GM21367 (cell line): ENCODE data around the gene KRT84.

Source experiments
- ATAC-seq: cut with Tn5 transposase; IDR thresholded peaks from one replicate; pipeline ENCODE4 v1.9.1; 2021; ENCODE audit not compliant: unreplicated experiment

KRT84 gene

DNA sequence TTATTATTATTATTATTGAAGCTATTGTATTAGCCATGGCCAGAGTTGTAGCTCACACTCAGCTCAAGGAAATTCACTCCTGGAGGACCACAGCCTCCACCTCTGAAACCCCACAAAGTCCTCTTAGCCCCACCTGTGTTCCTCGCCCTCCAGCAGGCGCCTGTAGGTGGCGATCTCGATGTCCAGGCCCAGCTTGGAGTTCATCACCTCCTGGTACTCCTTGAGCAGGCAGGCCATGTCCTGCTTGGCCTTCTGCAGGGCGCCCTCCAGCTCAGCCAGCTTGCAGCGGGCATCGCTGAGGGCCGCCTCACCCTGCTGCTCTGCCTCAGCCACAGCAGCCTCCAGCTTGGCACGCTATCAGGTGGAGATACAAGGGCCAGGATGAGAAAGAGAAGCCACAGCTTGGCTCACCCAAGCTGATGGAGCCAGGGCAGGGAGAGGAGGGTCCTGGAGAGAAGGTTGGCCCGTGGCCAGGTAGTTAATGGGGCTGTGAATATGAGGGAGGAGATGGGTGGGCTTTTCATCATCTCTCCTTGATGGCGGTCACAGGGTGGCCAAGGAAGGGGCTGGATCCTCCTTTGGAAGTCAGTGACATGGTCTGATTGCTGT lies 23.2 kb downstream of the KRT84 start:
- no peak for ATAC-seq

DNA sequence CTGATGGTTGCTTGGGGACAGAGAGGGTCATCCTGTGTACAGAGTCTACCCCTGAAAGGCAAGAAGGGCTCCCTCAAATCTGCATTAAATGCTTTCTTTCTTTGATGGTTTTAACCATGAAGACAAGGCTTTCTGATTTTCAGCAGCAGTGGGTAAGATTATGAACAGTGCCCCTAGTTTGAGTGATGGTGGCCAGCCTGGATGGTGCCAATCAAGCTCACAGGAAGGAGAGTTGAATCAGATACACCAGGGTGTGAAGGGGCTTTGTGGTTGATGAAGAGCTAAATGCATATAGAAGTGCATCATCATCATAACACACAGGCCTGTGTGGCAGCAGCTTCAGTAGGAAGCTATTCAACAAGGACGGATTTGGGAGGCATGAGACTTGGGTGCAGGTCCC lies 23.9 kb downstream of the KRT84 start:
- no peak for ATAC-seq

DNA sequence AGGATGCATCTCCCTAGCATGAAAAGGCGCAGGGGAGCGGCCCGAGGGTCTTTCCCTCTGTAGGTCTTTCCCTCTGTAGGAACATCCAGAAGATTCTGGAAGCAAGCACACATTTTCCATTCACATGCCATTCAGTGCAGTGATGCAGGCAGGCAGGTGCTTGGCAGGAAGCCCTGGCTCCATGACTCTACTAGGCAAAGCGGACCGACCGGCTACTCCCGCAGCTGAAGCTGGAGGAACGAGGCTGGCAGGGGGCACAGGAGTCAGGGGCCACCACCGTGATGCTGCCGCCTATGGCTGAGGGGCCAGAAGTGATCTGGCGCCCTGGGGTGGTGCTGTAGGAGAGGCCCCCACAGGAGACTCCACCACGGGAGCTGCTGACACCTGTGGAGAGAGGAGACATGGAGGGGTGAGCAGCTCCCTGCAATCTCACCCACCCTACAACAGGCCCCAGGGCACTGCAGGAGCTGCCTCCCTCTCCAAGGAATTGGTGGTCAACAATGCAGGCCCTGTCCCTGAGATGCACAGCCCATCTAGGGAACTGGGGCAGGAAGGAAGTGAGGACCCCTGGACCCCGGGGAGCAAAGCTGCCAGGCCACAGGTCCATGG lies 24.7 kb downstream of the KRT84 start:
- ATAC-seq: no peak

DNA sequence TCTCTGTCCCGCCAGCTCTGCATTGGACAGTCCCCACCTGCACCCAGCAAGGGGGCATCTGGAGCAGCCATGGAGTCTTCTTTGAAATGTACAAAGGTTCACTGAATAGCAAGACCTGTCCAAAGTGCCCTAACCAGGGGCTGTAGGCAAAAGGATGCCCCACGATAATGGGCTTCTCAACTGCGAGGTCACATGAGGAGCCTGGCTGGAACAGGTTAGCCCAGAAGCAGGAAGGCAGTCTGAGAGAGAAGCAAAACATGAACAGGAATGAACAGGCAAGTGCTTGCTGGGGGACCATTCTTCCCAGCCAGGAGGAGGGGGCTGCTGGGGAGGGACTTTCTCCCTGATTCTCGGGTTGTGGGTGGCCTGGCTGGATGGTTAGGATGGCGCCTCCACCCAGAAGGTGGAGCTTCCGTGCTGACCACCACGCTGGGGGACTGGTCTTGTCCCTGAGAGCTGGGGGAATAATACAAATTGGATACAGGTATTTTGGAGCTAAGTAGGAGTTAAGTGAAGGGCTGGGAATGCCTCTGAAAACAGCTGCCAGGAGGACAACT lies 25.3 kb downstream of the KRT84 start:
- ATAC-seq: no peak

DNA sequence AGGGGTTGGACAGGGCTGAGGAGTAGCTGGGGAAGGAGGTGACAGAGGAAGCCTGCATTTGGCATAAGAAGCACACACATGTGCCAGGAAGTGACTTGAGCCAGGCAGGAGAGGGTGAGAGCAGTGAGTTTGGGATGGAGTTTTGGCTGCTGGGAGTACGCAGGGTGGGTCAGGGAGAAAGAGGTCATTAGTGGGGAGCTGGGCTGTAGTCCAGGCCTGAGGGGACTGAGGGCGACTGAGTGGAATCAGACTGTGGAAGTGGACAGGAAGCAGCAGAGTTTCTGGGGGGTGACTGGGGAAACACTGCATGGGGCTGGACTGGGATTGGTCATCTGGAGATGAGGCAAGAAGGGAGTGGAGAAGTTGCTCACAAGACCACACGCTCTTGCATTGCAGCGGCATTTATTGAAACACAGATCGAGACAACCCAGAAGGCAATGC lies 25.8 kb downstream of the KRT84 start:
- no peak for ATAC-seq

DNA sequence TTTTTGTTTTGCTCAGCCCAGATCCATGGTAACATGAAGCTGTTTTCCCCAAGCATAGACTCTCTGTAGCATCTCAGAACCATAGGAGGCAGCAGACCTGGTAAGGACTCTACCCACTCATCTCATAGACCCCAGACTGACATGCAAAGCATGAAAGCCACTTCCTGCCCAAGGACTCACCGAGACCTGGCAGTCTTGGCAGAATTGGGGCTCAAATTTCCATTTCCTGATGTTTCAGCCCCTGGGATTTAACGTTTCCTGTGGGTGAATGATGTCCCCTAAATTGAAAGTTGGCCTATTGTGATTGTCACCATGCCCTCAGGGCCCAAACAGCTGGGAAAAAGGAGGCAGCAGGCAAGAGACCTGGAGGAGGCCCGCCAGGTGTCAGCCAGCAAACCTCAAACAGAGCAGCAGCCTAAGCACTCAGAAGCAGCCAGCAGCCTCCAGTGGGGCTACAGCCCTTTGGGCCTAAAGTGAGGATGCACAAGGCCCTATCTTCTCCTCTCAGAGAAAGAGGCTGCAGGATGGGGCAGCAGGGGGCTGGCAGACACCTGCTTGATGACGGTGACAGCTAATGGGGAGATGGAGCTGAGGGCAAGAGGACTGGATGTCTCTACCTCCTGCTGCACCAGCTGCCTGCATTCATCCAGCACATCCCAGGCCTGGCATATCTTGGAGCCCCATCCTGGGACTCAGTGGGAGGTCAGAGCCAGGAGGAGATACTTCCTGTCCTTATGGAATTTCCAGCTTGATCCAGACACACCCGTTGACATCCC lies 26.7 kb downstream of the KRT84 start:
- peak; percentile 95 for ATAC-seq

DNA sequence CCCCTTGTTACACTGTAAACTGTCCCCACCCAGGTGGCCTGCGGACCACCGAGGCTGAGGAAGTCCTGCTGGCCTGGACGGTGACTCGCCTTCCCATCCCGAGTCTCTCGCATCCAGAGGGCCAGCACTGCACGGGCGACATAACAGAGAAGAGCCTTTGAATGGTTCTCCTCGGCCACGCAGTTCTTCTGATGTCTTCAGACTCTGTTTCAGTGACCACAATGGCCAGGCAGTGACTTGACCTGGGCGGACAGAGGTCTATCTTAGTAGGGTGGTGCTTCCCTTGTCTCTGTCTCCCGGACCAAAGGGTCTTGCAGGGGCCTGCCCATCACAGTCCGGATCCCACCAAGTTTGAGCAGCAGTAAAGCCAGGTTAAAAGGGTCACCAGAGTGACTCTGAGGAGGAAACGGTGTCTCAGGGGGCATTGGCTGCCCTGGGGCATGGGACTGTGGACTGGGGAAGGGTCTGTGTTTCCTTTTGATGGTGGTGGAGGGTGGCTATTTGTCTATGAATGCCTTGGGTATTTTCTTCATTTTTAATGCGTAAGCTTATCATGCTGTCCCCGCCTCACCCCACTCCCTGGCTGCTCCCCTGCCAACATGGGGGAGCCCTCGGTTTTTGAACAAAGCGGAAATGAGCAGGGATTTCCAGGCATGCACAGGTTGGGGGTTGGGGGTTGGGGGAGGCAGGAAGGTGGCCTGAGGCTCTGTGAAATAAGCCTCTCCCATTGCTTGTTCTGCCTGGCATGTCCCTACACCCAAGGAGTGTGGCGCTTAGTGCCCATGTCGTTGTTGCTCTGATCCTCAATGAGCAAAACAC lies 28.5 kb downstream of the KRT84 start:
- ATAC-seq: no peak

DNA sequence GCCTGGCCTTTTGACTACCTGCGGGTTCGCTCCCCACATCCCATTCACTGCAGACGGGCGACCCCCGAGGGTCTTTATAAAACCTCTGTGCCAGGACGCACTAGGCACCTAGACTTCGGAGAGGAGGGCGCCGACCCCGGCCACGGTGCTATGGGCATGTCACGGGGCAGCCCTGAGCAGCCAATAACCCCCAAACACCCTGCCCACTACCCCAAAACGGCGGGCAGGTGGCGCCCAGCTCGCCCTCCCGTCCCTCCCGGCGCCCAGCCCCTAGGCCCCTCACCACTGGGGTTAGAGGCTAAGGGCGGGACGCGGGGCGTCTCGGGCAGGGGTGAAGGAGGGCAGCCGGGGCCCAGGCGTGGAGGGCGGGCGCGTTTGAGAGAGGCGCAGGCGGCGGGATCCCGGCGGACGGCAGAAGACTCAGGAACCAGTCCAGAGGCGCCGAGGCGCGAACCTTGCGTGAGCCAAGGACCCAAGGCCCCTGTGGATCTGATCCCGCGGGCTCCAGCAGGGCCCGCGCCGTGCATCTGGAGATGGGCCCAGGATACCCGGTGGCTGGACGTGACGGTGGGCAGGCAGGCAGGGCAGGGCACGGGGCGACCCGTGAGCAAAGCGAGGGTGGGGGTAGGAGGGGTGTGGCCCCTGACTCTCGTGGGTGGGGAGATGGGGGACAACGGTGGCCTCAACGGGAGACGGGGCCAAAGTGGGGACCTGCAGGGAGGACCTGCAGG lies 29.3 kb downstream of the KRT84 start:
- no peak for ATAC-seq

DNA sequence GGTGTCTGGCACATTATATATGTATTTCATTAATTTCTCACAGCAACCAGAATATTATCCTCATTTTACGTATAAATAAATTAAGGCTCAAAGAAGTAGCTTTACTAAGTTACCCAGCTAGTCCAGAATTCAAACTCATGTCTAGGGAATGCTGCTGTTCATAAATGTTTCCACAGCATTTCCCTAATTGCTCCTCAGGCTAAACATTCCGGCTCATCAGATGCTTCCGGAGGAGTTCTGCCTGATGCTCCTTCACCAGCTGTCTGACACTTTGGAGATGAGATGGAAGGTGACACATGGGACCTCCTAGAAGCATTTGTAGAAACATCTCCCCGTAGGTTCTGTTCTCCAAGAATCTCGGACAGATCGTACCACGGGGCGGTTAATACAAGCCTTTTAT lies 30.3 kb downstream of the KRT84 start:
- no peak for ATAC-seq

DNA sequence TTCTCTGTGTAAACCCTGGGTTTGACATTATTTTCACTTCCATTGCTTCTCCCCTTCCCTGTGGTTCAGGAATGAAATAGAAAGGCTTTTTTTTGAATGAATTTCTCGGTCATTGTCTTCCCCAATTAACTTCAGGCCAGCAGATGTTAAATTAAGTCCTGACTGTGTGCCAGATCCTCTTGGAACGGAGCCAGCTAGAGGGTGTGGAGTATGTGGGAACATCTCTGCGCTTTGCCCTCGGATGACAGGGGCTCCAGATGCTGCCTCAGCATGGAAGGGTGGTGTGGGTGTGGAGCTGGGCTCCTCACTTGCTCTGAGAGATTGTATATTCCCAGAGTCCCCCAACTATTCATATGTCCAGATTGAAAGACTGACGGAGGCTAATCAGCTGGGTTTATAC lies 31.3 kb downstream of the KRT84 start:
- no peak for ATAC-seq

DNA sequence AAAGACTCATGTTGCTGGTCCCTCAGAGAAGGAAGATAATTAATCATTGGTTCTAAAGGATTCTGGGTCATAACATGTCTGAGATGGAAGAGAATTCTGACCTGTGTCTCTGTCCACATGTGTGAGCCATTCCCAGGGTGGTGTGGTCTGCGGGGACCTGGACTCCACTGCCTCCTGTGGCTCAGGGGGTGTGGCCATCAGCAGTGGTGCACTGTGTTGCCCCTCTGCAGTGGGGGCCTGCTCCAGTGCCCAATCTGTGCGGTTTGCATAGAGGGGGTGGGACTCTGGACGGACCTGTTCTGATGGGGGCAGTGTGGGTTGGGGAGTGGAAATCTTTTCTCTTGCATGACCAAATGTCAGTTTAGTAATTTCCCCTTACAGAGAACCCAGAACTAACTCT lies 31.7 kb downstream of the KRT84 start:
- ATAC-seq: no peak

DNA sequence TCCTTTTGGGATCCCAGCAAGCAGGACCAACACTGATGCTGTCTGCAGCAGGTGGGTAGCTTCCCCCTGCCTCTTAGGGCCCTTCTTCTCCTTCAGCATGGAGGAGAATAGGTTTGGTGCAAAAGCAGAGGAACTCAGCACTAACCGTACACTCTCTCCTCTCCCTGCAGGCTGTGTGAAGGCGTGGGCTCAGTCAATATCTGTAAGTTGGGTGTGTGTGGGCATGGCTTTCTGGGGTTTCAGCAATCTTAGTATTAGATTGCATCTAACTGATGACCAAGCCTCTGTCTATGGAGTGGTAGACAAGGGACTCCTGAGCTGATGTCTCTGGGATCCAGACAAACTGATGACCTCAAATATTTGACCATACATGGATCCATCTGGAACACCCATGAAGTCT lies 32.5 kb downstream of the KRT84 start:
- no peak for ATAC-seq

DNA sequence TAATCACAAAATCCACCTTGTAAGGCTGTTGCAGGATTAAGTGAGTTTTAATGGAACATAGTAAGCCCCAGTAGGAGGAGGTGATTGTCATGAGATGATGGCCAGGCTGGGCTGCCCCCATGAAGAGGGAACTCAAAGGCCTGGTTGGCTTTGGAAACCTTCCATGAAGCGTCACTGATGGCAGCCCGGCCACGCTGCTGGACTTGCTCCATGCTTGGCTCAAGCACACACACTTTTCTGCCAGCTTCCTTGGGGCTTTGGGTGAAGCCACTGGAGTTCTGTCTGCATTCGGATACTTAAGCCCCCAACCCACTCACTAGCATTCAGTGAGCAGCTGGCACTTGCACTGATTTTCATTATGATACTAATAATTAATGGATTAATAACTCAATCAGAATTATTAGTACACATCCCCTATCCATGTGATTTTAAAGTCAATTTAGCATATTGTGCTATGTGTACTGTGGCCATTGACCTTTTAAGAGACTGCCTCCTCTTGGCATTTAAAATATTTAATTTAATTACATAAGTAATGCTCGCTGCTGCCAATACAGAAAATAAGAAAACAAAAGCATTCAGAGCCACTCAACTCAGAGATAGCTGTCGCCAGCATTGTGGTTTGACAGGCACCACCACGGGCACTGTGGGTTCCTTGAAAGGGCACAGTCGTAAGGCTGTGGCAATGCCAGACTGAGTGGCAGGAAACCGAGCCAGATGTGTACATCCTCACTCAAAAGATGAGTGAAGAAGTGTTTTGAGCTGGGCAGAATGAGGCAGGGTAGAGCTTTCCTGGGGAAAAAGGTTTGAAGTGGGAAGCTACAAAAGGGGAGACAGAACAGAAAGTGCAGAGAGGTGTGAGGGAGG lies 34.0 kb downstream of the KRT84 start:
- no peak for ATAC-seq

DNA sequence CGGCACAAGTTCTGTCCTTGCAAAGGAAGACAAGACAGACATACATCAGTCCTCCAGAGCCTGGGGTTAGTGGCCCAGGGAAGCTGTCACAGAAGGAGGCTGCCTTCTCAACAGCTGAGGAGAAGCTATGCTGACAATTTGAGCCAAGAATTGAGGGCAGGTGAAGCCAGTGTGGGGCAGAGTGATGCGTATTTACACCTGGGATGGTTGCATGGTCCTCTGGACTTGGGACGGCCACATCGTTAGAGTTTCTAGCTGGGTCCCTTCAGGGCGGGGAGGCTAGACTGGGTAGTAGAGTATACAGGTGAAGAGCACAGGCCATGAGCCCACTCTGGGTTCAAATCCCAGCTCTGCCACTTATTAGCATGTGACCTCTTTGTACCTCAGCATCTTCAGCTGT lies 34.7 kb downstream of the KRT84 start:
- ATAC-seq: no peak

DNA sequence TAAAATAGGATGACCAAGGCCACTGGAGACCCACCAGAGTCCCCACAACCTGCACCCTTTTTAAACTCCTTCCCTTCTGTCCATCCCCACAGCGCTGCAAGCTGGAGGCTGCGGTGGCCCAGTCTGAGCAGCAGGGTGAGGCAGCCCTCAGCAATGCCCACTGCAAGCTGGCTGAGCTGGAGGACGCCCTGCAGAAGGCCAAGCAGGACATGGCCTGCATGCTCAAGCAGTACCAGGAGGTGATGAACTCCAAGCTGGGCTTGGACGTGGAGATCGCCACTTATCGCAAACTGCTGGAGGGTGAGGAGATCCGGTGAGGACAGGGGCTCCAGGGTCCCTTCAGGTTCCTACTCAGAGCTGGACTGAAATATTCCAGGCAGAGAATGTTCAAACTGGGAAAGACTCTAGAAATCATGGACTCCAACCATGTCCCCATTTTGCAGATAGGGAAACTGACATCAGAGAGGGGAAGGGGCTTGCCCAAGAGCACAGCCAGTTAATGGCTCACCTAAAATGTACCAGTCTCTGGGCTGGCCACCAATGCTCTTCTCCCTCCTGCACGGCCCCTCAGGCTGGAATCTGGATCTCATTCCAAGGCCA lies 35.3 kb downstream of the KRT84 start:
- no peak for ATAC-seq

DNA sequence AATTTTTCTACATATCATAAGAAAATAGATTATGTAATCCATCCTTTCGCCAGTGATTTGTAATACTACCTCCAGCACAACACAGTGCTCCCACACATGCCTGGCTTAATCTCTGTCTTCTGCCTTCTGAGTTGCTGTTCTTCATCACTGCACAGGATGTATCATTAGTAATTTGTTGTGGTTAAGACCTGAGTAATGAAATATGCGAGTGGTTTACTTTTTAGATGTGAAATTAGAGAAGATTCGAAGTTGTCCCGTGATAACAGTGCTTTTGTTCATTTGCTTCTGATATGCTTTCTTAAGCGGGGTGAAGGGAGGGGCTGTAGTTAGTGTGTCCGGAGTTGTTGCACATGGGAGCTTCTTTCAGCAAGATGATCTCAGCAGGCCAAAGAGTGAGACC lies 36.3 kb downstream of the KRT84 start:
- ATAC-seq: no peak

DNA sequence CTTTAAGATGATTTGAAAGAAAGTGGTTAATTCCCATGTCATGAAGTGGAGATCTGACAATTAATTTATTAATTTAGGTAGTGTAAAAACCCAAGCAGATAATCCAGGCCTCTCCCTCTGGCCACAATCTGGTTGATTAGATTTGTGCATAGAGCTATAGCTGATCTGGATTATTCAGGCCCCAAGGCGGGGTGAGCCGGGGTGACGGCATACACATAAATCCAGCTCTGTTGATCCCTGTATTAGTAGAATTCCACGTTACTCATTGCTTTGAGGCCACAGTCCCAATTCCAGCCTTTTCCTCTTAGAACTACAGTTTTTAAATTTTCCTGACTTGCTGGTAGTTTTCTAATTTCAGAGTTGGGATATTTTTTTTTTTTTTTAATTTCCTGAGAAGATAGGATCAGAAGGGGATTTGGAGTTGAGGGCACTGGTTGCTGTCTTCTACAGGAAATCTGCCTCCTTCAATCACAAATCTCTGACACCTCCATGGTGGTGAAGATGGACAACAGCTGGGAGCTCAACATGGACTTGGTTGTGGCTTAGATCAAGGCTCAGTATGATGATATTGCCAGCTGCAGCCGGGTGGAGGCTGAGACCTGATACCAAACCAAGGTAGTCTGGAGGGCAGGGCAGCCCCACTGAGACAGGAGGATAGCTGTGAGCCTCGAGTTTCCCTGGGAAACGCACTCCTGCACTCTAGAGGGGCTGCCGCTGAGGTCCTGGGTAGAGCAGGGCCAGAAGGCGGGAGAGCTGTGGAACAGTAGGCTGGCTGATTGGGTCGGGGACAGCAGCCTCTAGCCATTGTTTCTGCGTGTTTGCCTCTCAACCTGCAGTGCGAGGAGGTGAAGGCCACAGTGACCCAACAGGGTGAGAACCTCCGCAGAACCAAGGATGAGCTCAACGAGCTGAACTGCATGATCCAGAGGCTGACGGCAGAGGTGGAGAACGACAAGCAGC lies 37.6 kb downstream of the KRT84 start:
- no peak for ATAC-seq

DNA sequence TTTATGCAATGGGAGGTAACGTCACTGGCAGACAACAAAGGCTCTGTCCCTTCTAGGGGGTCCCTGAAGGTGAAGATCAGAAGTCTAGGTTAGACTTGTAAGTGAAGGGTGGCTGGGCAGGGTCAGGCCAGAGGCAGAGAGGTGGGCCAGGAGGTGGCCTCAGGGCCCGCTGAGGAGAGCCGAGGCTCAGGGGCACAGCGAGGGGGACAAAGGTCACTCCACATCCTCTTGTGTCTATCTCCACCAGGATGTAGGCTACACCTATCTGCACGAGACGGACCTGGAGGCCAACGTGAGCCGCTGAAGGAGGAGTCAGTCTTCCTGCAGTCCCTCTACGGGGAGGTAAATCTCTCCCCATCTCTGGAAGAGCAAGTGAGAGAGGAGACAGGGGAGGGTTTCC lies 38.4 kb downstream of the KRT84 start:
- no peak for ATAC-seq
